A673 (cell line): ENCODE data around the gene SYT9. TPM values are rescaled to one million over a fixed set of nuclear protein-coding genes. Genes with fewer than 3 reads are reported as not detected.

Source experiments
- BruUV-seq: library from RNA; stranded (reverse); fragments of 400-500 nt; replicated peaks from 2 replicates; lab custom pipeline; 2021; lab: Mats Ljungman, UMichigan
- CTCF ChIA-PET: fragments of 300-600 bp; sonication (Branson Sonifier 250); formaldehyde crosslinking; loops from one replicate; lab custom pipeline; 2022; ENCODE audit warnings: antibody characterized with exemption; lab: Charles Lee
- POLR2A ChIA-PET: fragments of 300-600 bp; sonication (Branson Sonifier 250); formaldehyde crosslinking; loops from one replicate; lab custom pipeline; 2022; ENCODE audit warnings: antibody characterized with exemption; ENCODE audit not compliant: low non-redundant PET; lab: Charles Lee
- DNase-seq: peaks from one replicate; pipeline ENCODE4 v3.0.0-alpha.2; 2015; ENCODE audit warnings: low spot score
- H3K27ac ChIP-seq: fragments of 200-600 bp; sonication (generic); 2 replicates; pipeline ENCODE4 v1.5.1; 2016; ENCODE audit warnings: mixed run types, low read depth, mild to moderate bottlenecking, mixed read lengths, antibody characterized with exemption, low read length; ENCODE audit not compliant: poor library complexity, severe bottlenecking
- H3K27me3 ChIP-seq: fragments of 200-600 bp; sonication (generic); replicated peaks from 2 replicates; pipeline ENCODE4 v1.6.1; 2017; ENCODE audit warnings: mixed run types, low read depth, mild to moderate bottlenecking, mixed read lengths, antibody characterized with exemption, low read length; ENCODE audit not compliant: insufficient read depth, poor library complexity
- H3K36me3 ChIP-seq: fragments of 200-600 bp; sonication (generic); 2 replicates; pipeline ENCODE4 v1.6.1; 2016; ENCODE audit warnings: mixed run types, mild to moderate bottlenecking, mixed read lengths, antibody characterized with exemption, low read length; ENCODE audit not compliant: insufficient read depth, poor library complexity, severe bottlenecking
- H3K4me1 ChIP-seq: fragments of 200-600 bp; sonication (generic); 2 replicates; pipeline ENCODE4 v1.6.1; 2017; ENCODE audit warnings: mixed run types, mild to moderate bottlenecking, mixed read lengths, antibody characterized with exemption, low read length; ENCODE audit not compliant: insufficient read depth, poor library complexity, severe bottlenecking
- H3K4me3 ChIP-seq: fragments of 200-600 bp; sonication (generic); 2 replicates; pipeline ENCODE4 v1.5.1; 2016; ENCODE audit warnings: low read depth, mixed run types, mild to moderate bottlenecking, mixed read lengths, low read length; ENCODE audit not compliant: poor library complexity, severe bottlenecking
- H3K9me3 ChIP-seq: fragments of 200-600 bp; sonication (generic); 2 replicates; pipeline ENCODE4 v1.6.1; 2016; ENCODE audit warnings: mixed run types, low read depth, mild to moderate bottlenecking, mixed read lengths, antibody characterized with exemption, low read length; ENCODE audit not compliant: poor library complexity, severe bottlenecking
- EZH2 ChIP-seq: fragments of 200-600 bp; sonication (generic); IDR thresholded peaks from 2 replicates; pipeline ENCODE4 v1.6.1; 2017; ENCODE audit warnings: borderline replicate concordance, low read depth, mild to moderate bottlenecking, mixed read lengths, antibody characterized with exemption, low read length; ENCODE audit not compliant: poor library complexity, severe bottlenecking
- intact Hi-C: fragments of 100-400 bp; cut with micrococcal nuclease; formaldehyde crosslinking; loops from one replicate; pipeline ENCODE4 v1.10.0; 2022; ENCODE audit not compliant: unreplicated experiment
- total RNA-seq: library from RNA; stranded (reverse); gene quantifications from 2 replicates; pipeline ENCODE4 v1.2.3, GENCODE V29; 2021
- TF ChIP-seq, protein P1 (sequence below): fragments of 300-800, 200-600 bp; sonication (generic); conservative IDR thresholded peaks from 2 replicates; pipeline ENCODE4 v1.5.1; 2017; ENCODE audit warnings: low read depth, mild to moderate bottlenecking, antibody characterized with exemption, low read length, moderate library complexity, mixed read lengths

Gene SYT9
- total RNA-seq, 1 experiment from 2014 or later = not detected

DNA sequence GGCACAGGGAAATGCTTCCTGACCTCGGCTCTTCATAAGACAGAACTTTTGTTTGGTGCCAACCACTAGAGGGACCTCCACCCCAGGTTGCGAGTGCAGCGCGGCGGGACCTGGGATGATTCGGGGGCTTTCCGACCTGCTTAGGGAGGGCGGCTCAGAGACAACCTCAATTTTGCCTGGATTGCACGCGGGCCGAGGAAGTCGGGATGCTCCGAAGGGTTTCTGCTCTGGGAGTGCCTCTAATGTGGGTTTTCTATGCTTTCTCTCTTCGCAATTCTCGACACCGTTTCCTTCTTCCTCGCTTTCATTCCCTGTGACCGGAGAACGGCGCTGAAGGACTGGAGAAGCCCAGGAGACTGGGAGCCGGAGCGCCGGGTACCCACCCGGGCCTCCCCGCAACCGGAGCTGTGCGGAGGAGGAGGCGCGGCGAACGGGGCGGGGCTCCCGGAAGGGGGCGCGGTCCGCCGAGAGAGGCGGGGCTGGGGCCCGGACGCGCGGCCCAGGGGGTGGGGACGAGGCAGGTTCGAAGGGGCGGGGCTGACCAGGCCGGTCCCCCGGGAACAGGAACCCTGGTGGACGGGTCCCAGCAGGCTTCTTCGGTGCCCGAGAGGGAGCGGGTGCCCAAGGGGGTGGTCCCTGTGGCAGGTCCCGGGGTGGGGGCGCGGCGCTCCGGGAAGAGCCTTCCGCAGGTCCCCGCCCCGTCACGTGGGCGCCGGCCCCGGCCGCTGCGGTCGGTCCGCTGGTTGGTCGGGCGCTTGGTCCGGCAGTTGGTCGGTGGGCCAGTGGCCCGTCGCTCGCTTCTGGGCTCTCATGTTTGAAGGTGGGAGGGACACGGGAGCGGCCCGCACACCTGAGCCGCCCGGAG lies 261.8 kb downstream of the SYT9 start, which contains the start of gene PPFIBP2:
TSS of gene PPFIBP2 (plus strand) at position 766 of the 865 bp plus-strand sequence. CDS start 35,477 bp downstream, outside the sequence.
- no TSS peak for BruUV-seq
- peak; percentile 63 for DNase-seq
- Histone ChIP-seq H3K36me3 (no peaks in the 10 kb centered on the region), H3K27ac (no peak within 1 kb of the TSS), H3K4me1 (peaks cover 8% of the 10 kb centered on the region), H3K4me3 (peak within 1 kb of the TSS; percentile 61), H3K9me3 (no peaks in the 10 kb centered on the region), H3K27me3 (peaks cover 20% of the 10 kb centered on the region)
- ChIA-PET POLR2A (no interaction called here), CTCF (no interaction called here)
- TF ChIP-seq EZH2 = no peak
- TF ChIP-seq, protein P1, sequence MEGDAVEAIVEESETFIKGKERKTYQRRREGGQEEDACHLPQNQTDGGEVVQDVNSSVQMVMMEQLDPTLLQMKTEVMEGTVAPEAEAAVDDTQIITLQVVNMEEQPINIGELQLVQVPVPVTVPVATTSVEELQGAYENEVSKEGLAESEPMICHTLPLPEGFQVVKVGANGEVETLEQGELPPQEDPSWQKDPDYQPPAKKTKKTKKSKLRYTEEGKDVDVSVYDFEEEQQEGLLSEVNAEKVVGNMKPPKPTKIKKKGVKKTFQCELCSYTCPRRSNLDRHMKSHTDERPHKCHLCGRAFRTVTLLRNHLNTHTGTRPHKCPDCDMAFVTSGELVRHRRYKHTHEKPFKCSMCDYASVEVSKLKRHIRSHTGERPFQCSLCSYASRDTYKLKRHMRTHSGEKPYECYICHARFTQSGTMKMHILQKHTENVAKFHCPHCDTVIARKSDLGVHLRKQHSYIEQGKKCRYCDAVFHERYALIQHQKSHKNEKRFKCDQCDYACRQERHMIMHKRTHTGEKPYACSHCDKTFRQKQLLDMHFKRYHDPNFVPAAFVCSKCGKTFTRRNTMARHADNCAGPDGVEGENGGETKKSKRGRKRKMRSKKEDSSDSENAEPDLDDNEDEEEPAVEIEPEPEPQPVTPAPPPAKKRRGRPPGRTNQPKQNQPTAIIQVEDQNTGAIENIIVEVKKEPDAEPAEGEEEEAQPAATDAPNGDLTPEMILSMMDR = peak; percentile 60
- intact Hi-C loops = loop anchor here (2.0 to 5.0 kb wide), 2 partner anchors 151 to 179 kb away; no protein-coding TSS in a partner anchor

GRCh38 chr11:7514099-7514591 lies 262.4 kb downstream of the SYT9 start:
- ChIA-PET POLR2A (no interaction called here), CTCF (no interaction called here)
- BruUV-seq = no TSS peak
- H3K4me3 ChIP-seq = peak overlapping the region; percentile 61
- H3K27me3 ChIP-seq = peaks cover 20% of the 10 kb centered on the region
- no peak for DNase-seq
- TF ChIP-seq, protein P1 = no peak
- no peak for TF ChIP-seq EZH2
- intact Hi-C loops = loop anchor here (5.0 kb wide), 1 partner anchor 178 kb away; no protein-coding TSS in a partner anchor
- no peaks in the 10 kb centered on the region for H3K36me3 ChIP-seq
- H3K9me3 ChIP-seq = no peaks in the 10 kb centered on the region
- H3K27ac ChIP-seq = no peak overlapping the region
- peaks cover 8% of the 10 kb centered on the region for H3K4me1 ChIP-seq

GRCh38 chr11:7515447-7515886 lies 263.8 kb downstream of the SYT9 start:
- no peaks in the 10 kb centered on the region for H3K36me3 ChIP-seq
- TF ChIP-seq, protein P1 = no peak
- no peak for TF ChIP-seq EZH2
- H3K27ac ChIP-seq = no peak overlapping the region
- H3K4me1 ChIP-seq = peaks cover 8% of the 10 kb centered on the region
- POLR2A ChIA-PET = no interaction called here
- no peaks in the 10 kb centered on the region for H3K9me3 ChIP-seq
- peaks cover 20% of the 10 kb centered on the region for H3K27me3 ChIP-seq
- CTCF ChIA-PET = no interaction called here
- no peak for DNase-seq
- H3K4me3 ChIP-seq = no peak overlapping the region
- BruUV-seq = no TSS peak
- intact Hi-C loops = no loop called here
